HCT116 (cell line): ENCODE results near the gene MRPL20. TPM values are rescaled to one million over a fixed set of nuclear protein-coding genes. Genes with fewer than 3 reads are reported as not detected.

Experiments
- ATAC-seq: fragments of 200-7000 bp; cut with Tn5 transposase; 2 replicates; pipeline ENCODE4 v1.9.1; 2020; ENCODE audit warnings: mild to moderate bottlenecking, moderate library complexity
- BruUV-seq: library from RNA; stranded (reverse); fragments of 400-500 nt; replicated peaks from 2 replicates; lab custom pipeline; 2021; lab: Mats Ljungman, UMichigan
- CTCF ChIA-PET: fragments of 300-600 bp; sonication (Branson Sonifier 250); formaldehyde crosslinking; loops from one replicate; lab custom pipeline; 2021; ENCODE audit warnings: antibody characterized with exemption; lab: Charles Lee
- POLR2A ChIA-PET: fragments of 300-600, 350-600 bp; sonication (Branson Sonifier 250); formaldehyde crosslinking; loops from one replicate; lab custom pipeline; 2021; ENCODE audit warnings: antibody characterized with exemption; lab: Charles Lee
- RAD21 ChIA-PET, 2 experiments: fragments of 300-600 bp; sonication (Branson Sonifier 250); formaldehyde crosslinking; loops; one replicate each; lab custom pipeline; 2023; ENCODE audit warnings: low total read pairs in 2 of 2; ENCODE audit not compliant: uncharacterized antibody in 2 of 2, unreplicated experiment in 2 of 2, low non-redundant PET in 1 of 2; lab: Charles Lee
- DNase-seq: peaks from one replicate; pipeline ENCODE4 v3.0.0-alpha.2; 2010; ENCODE audit warnings: low read depth, low spot score
- H2AFZ ChIP-seq: fragments of 200-600 bp; shearing (Covaris generic), sonication (generic); 2 replicates; pipeline ENCODE4 v1.6.1; 2017; ENCODE audit warnings: low read depth, mixed run types, mixed read lengths, antibody characterized with exemption, low read length; ENCODE audit not compliant: poor library complexity, severe bottlenecking
- H3K27ac ChIP-seq: 2 replicates; pipeline ENCODE4 v1.5.1; 2012; ENCODE audit warnings: low read depth, low read length
- H3K27me3 ChIP-seq: fragments of 200-600 bp; sonication (generic); 2 replicates; pipeline ENCODE4 v1.6.1; 2016; ENCODE audit warnings: mixed run types, low read length, mixed read lengths; ENCODE audit not compliant: insufficient read depth
- H3K36me3 ChIP-seq, 2 experiments: fragments of 200-500 bp in 1 of 2; fragments of 200-600 bp in 1 of 2; sonication (Bioruptor generic) in 1 of 2; sonication (generic) in 1 of 2; 2 replicates each; pipeline versions ENCODE4 v1.5.1 to v1.6.1; 2014 to 2016; ENCODE audit warnings: low read length in 2 of 2, inconsistent platforms in 1 of 2, mixed read lengths in 1 of 2, mixed run types in 1 of 2; ENCODE audit not compliant: insufficient read depth in 2 of 2, control insufficient read depth in 1 of 2
- H3K4me1 ChIP-seq, 2 experiments: fragments of 200-600 bp in 1 of 2; sonication (generic) in 1 of 2; 2 replicates each; pipeline versions ENCODE4 v1.5.1 to v1.6.1; 2012 to 2017; ENCODE audit warnings: low read length in 2 of 2, inconsistent platforms in 1 of 2, mild to moderate bottlenecking in 1 of 2, mixed read lengths in 1 of 2, mixed run types in 1 of 2, moderate library complexity in 1 of 2; ENCODE audit not compliant: insufficient read depth in 2 of 2, control insufficient read depth in 1 of 2
- H3K4me2 ChIP-seq: fragments of 200-600 bp; sonication (generic); 2 replicates; pipeline ENCODE4 v1.6.1; 2017; ENCODE audit warnings: mixed run types, low read length, mixed read lengths
- H3K4me3 ChIP-seq, 2 experiments: fragments of 200-600 bp in 1 of 2; sonication (generic) in 1 of 2; replicated peaks in 1 of 2; 2 replicates each; pipeline ENCODE4 v1.5.1; 2011 to 2016; ENCODE audit warnings: low read length in 2 of 2, control low read depth in 1 of 2, low read depth in 1 of 2, mild to moderate bottlenecking in 1 of 2, mixed read lengths in 1 of 2, mixed run types in 1 of 2
- H3K79me2 ChIP-seq: fragments of 200-600 bp; sonication (generic); 2 replicates; pipeline ENCODE4 v1.6.1; 2017; ENCODE audit warnings: mild to moderate bottlenecking, mixed run types, low read length, moderate library complexity, mixed read lengths; ENCODE audit not compliant: insufficient read depth
- H3K9ac ChIP-seq: fragments of 200-600 bp; sonication (generic); 2 replicates; pipeline ENCODE4 v1.6.1; 2016; ENCODE audit warnings: low read length, mixed read lengths
- H3K9me2 ChIP-seq: fragments of 200-600 bp; sonication (generic), shearing (Covaris generic); 2 replicates; pipeline ENCODE4 v1.6.1; 2017; ENCODE audit warnings: mixed run types, mild to moderate bottlenecking, moderate library complexity; ENCODE audit not compliant: insufficient read depth
- H3K9me3 ChIP-seq, 2 experiments: fragments of 200-500 bp in 1 of 2; fragments of 200-600 bp in 1 of 2; sonication (Bioruptor generic) in 1 of 2; sonication (generic) in 1 of 2; 2 replicates each; pipeline ENCODE4 v1.6.1; 2014 to 2017; ENCODE audit warnings: low read length in 2 of 2, mixed read lengths in 2 of 2, inconsistent platforms in 1 of 2, low read depth in 1 of 2, mild to moderate bottlenecking in 1 of 2, mixed run types in 1 of 2, moderate library complexity in 1 of 2; ENCODE audit not compliant: control insufficient read depth in 1 of 2, insufficient read depth in 1 of 2
- H4K20me1 ChIP-seq: fragments of 200-600 bp; sonication (generic), shearing (Covaris generic); 2 replicates; pipeline ENCODE4 v1.6.1; 2017; ENCODE audit warnings: mixed run types, mild to moderate bottlenecking, moderate library complexity; ENCODE audit not compliant: insufficient read depth
- JUND ChIP-seq: IDR thresholded peaks from 2 replicates; pipeline ENCODE4 v1.6.1; 2012
- POLR2AphosphoS5 ChIP-seq: IDR thresholded peaks from 2 replicates; pipeline ENCODE4 v1.6.1; 2011; ENCODE audit warnings: mild to moderate bottlenecking, low read depth, low read length, moderate library complexity
- SRF ChIP-seq: IDR thresholded peaks from 2 replicates; pipeline ENCODE4 v1.6.1; 2012; ENCODE audit warnings: low read depth
- TCF7L2 ChIP-seq: IDR thresholded peaks from 2 replicates; pipeline ENCODE4 v1.7.0; 2011; ENCODE audit warnings: borderline replicate concordance, inconsistent platforms; ENCODE audit not compliant: insufficient read depth, insufficient read length; ENCODE audit errors: extremely low read depth
- ZBTB33 ChIP-seq: IDR thresholded peaks from 2 replicates; pipeline ENCODE4 v1.6.1; 2011; ENCODE audit warnings: mild to moderate bottlenecking, low read length, moderate library complexity; ENCODE audit not compliant: insufficient replicate concordance; ENCODE audit errors: extremely low read depth
- ZNF274 ChIP-seq: fragments of 200-500 bp; sonication (Bioruptor generic); IDR thresholded peaks from 2 replicates; pipeline ENCODE4 v1.6.1; 2014; ENCODE audit warnings: mild to moderate bottlenecking, low read depth, low read length, inconsistent platforms
- intact Hi-C: fragments of 100-400 bp; cut with micrococcal nuclease; formaldehyde crosslinking; loops from 2 replicates; pipeline ENCODE4 v1.10.0; 2022
- total RNA-seq: library from RNA; stranded (reverse); gene quantifications from one replicate; pipeline ENCODE4 v1.2.1, GENCODE V29; 2021; ENCODE audit not compliant: unreplicated experiment

The MRPL20 gene
- total RNA-seq, 1 experiment from 2014 or later = 131 TPM

- ATAC-seq = no peak
- Histone ChIP-seq H3K4me2 (peak overlapping the region; percentile 99), H3K4me1 (peaks cover 45 to 64% of the 10 kb centered on the region in 2 experiments), H3K27me3 (no peaks in the 10 kb centered on the region)
- POLR2A ChIA-PET = no interaction called here
- TF ChIP-seq POLR2AphosphoS5 = no peak
- TF ChIP-seq ZNF274 = no peak
- no peak for TF ChIP-seq SRF
- TF ChIP-seq TCF7L2 = no peak
- no peak for TF ChIP-seq JUND
- TF ChIP-seq ZBTB33 = no peak
- TF ChIP-seq, all 23 proteins: peak for 0
- peak overlapping the region; percentile 80 to 92 for H3K4me3 ChIP-seq
- CTCF ChIA-PET = no interaction called here
- no peak for DNase-seq
- H3K9me3 ChIP-seq = no peaks in the 10 kb centered on the region
- intact Hi-C loops = no loop called here
- no peaks in the 10 kb centered on the region for H4K20me1 ChIP-seq
- no peak overlapping the region for H2AFZ ChIP-seq
- H3K9ac ChIP-seq = peak overlapping the region; percentile 88
- no peaks in the 10 kb centered on the region for H3K36me3 ChIP-seq
- peak overlapping the region; percentile 99 for H3K27ac ChIP-seq
- no TSS peak for BruUV-seq
- peaks cover 33% of the 10 kb centered on the region; the same call in 1 of the 2 replicates for H3K79me2 ChIP-seq
- RAD21 ChIA-PET = interaction anchor here (1.2 to 1.4 kb wide), 2 partner anchors 10 to 29 kb away, joined by 3 read pairs; no protein-coding TSS in a partner anchor
- no peaks in the 10 kb centered on the region for H3K9me2 ChIP-seq
These were observed 27.7 kb upstream of the MRPL20 start for GRCh38 chr1:1434824-1435105.
